GM19463 (cell line): ENCODE data around the gene PARN.
"Not testable (repeated sequence)": the region's sequence is repeated elsewhere in the genome, so short reads cannot be mapped to it uniquely, and the experiment has no call there.

ENCODE experiments used
- ATAC-seq: cut with Tn5 transposase; IDR thresholded peaks from one replicate; pipeline ENCODE4 v1.9.1; 2021; ENCODE audit warnings: mild to moderate bottlenecking, moderate library complexity; ENCODE audit not compliant: unreplicated experiment

Gene PARN, protein sequence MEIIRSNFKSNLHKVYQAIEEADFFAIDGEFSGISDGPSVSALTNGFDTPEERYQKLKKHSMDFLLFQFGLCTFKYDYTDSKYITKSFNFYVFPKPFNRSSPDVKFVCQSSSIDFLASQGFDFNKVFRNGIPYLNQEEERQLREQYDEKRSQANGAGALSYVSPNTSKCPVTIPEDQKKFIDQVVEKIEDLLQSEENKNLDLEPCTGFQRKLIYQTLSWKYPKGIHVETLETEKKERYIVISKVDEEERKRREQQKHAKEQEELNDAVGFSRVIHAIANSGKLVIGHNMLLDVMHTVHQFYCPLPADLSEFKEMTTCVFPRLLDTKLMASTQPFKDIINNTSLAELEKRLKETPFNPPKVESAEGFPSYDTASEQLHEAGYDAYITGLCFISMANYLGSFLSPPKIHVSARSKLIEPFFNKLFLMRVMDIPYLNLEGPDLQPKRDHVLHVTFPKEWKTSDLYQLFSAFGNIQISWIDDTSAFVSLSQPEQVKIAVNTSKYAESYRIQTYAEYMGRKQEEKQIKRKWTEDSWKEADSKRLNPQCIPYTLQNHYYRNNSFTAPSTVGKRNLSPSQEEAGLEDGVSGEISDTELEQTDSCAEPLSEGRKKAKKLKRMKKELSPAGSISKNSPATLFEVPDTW

DNA sequence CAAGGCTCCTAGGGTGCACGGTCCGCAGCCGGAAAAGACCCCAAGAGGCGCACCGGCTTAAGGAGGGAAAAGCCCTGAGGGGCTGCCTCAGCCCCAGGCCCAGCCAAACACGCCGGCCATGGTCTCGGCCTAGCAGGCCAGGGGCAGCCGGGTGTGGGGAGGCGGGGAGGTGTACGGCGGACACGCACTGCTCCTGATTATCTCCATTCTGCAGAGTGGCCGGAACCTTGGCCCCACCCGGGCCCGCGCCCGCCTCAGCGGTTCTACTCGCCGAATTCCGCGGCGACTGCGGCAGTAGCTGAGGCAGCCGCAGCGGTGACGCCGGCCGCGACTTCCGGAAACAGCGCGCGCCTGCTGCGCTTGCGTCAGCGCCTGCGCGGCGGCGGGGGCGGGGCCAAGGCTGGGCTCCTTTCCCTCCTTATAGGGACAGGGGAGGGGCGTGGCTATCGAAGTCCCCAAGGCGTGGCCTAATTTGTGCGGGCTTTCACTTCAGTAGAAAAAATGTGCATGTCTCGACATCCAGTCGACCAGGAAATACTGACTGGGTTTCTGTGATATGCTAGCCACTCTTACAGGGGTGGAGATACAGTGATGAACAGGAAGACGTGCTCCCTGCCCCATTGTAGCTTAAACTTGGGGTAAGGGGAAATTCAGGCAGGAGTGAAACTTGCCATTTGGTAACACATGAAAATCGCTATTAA is at the start of gene PARN:
Gene PARN, minus strand, starts transcription at position 342 of the 701 bp plus-strand sequence. Its CDS starts 135 bp downstream, at position 207.
- peak; percentile 52 for ATAC-seq

DNA sequence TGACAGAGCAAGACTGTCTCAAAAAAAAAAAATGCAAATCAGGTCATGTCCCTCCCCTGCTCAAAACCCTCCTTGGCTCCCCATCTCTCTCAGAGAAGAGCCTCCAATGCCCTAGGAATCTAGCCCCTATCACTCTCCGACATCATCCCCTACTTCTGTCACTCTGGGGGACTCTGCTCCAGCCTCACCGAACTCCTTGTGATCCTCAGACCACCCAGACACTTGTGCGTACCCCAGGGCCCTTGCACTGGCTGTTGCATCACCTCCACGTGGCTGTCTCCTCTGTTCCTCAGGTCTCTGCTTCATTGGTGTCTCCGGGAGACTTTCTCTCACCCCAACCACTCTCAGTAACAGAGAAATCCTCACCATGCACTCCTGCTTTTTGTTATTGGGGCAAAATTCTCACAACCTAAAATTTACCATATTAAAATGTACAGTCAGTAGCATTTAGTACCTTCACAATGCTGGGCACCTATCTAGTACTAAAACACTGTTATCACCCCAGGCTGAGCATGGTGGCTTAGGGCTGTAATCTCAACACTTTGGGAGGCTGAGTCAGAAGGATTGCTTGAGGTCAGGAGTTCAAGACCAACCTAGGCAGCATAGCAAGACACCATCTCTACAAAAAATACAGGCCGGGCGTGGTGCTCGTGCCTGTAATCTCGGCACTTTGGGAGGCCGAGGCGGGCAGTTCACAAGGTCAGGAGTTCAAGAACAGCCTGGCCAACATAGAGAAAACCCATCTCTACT is 48.9 kb upstream of the PARN start:
- no peak for ATAC-seq

DNA sequence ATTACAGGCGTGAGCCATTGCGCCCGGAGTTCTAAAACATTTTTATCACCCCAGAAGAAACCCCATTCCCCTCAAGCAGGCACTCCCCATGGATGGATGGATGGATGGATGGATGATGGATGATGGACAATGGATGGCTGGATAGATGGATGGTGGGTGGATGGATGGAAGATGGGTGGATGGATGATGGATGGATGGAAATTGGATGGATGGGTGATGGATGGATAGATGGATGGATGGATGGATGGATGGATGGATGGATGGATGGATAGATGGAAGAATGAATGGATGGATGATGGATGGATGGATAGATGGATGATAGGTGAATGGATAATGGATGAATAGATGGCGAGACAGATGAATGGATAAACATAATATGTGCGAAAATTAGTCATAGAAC is 47.6 kb upstream of the PARN start:
- no peak for ATAC-seq

DNA sequence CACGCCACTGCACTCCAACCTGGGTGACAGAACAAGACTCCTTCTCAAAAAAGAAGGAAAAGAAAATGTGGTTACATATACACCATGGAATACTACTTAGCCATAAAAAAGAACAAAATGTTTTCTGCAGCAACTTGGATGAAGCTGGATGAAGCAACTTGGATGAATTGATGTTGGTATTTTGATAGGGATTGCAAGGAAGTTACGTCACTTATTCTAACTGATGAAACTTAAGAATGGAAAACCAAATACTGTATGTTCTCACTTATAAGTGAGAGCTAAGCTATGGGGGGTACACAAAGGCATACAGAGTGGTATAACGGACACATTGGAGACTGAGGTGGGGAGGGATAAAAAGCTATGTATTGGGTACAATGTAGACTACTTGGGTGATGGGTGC is 46.6 kb upstream of the PARN start:
- no peak for ATAC-seq

DNA sequence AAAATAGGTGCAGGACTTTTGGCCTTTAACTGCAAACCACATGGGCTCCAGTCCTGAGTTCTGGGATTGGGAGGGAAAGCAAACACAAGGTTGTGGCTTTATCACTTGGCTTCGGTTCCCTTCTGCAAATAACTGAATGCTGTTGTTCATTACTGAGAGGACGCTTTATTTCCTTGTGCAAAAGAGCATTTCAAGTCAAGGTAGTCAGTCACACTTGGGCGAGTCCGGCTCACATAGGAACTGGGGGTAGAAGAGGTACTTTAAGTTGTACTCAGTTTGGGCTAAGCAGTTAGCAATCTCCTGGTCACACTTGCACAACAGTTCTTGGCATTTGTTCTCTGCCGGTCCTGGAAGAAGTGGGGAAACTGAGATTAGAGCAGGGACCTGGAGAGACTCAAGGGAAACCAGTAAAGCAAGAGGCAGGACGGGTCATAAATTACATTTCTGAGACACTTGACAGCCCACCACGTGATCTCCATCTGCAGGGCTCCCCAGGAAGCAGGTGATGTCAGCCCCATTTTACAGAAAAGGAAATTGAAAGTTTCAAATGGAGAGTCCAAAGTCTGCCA is 42.4 kb upstream of the PARN start:
- peak; percentile 79 for ATAC-seq

DNA sequence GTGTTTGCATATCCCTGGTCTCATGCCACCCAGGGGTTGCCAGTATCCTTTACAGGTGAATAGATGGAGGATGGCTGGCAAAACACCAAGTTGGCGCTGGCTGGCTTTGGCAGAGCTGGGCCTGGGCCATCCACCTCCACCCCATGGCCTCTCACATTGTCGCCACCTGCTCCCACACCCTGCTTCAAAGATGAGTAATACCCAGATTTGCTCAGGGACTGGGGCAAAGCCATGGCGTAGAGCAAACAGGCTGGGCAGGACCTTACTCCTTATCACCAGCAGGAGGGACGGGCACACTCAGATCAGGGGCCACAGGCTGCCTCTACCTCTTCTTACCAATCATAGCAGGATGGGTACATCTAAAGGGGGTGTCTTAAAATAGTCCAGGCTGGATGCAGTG is 39.7 kb upstream of the PARN start:
- no peak for ATAC-seq

DNA sequence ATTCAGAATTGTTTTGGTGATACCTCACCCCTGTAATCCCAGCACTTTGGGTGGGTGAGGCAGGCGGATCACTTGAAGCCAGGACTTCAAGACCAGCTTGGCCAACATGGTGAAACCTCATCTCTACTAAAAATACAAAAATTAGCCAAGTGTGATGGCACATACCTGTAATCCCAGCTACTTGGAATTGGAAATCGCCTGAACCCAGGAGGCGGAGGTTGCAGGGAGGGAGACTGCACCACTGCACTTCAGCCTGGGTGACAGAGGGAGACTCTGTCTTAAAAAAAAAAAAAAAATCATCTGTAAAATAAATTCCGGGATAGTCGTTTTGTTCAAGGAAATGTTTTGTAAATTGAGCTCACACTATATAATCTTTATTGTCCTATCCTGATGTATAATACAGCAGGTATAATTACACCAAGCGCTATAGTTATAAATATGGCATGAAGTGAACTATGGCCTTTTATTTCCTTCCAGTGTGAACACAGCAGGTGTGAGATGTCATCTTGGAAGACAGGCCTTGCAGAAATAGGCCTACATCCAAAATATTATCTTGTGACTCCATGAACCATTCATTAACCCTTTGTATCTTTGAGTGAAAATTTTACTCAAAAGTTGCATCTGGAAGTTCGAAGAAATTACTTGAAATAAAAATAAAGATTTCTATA is 38.6 kb upstream of the PARN start:
- ATAC-seq = no peak

DNA sequence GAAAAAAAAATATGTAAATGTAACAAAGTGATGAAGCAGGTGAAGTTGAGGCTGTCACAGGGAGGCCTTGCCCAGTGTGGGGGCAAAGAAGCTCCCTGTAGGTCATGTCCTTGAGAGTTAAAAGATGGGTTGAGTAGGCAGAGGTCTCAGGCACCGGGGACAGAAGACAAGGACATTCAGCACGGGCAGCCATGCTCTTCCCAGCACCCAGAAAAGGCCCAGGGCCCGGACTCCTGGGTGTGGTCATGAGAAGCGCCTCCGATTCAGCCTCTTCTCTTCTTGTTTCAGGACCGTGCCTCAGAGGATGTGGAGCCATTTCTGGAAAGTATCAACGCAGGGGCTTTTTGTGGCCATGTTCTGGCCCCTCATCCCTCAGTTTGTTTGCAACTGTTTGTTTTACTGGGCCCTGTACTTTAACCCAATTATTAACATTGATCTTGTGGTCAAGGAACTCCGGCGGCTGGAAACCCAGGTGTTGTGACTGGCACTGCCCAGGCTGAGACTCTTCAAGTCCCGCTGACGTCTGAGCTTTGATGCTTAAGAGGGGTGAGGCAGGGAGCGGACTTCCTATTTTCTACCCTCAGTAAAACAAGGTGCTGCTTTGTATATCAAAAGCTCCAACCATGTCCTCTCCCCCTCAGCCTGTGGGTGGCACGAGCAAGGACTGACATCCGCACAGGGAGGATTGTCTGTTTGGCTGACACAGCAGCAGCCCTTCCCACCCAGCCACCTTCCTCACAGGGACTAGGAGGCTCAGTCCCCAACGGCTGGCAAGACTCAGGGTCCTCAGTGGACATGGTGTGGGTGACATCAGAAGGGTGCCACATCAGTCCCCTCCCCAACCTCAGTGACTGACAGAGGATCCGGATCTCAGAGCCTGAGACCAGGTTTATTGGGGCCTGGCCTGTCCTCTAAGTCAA is 37.5 kb upstream of the PARN start:
- no peak for ATAC-seq

DNA sequence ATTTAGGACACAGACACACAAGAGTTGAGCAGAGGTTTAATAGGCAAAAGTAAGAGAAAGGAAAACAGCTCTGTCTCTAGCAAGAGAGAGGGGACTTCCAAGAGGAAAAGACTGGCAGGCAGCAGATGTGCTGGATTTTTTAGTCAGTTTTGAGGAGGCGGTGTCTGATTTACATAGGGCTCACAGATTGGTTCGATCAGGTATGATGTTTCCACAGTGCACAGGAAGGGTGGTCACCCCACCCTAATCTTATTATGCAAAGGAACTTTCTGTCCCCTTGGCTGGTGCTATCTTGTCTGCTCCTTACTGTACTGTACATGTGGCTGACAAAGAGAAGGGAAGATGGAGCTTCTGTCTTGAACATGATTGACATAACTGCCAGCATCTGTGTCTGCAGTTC is 28.0 kb upstream of the PARN start:
- ATAC-seq = peak; percentile 87

DNA sequence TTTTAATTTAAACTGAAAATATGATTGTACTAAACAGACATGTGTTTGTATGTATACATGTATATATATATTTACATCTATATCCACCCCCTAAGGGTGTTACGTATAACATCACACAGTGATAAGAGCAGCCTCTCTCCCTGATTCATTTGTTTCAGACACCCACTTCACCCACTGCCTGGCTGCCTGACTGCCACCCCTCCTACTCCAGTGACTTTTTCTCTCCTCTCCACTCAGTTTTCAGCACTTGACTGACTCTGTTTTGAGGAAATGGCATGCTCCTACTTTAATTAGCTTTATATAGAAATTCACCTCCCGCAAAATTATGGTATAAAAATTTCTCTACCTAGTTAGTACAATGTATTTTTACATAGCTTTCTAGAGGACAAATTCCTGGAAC is 22.7 kb upstream of the PARN start:
- no peak for ATAC-seq

DNA sequence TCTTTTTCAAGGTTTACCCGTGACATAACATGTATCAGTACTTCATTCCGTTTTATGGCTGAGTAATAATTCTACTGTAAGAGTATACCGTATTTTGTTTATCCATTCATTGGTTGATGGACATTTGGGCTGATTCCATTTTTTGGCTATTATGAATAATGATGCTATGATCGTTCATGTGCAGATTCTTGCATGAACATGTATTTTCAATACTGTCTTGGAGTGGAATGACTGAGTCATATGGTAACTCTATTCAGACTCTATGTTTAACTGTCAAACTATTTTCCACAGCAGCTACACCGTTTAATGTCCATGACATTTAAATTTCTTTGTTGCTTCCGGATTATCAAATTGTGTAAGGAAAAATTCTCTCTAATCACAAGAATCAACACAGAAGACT is 20.6 kb upstream of the PARN start:
- ATAC-seq = no peak

DNA sequence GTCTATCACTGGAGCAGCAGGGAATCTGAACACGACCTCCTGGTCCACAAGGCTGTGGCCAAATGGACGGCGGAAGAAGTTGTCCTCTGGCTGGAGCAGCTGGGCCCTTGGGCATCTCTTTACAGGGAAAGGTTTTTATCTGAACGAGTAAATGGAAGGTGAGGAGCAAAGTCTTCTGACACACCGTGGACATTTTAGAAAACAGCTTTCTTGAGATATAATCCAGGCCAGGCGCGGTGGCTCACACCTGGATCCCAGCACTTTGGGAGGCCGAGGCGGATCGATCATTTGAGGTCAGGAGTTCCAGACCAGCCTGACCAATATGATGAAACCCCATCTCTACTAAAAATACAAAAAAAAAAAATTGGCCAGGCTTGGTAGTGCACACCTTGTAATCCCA is 19.8 kb upstream of the PARN start:
- ATAC-seq = no peak

DNA sequence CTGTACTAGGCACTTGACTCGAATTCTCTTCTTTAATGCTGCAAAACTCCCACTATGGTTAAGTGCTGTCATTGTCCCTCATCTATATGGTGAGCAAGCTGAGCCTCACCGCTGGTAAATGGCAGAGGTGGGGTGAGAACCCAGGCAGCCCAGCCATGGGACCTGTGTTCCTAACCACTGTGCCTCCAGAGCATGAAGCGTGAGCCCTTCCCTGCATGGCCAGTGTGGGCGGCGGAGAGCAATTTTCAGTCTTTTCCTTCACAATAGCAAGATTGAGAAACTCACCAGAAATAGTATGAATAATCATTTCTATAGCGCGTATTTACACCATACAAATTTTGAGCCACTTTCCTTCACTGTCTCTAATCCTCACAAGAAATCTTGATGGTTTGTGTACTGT is 11.9 kb upstream of the PARN start:
- no peak for ATAC-seq

DNA sequence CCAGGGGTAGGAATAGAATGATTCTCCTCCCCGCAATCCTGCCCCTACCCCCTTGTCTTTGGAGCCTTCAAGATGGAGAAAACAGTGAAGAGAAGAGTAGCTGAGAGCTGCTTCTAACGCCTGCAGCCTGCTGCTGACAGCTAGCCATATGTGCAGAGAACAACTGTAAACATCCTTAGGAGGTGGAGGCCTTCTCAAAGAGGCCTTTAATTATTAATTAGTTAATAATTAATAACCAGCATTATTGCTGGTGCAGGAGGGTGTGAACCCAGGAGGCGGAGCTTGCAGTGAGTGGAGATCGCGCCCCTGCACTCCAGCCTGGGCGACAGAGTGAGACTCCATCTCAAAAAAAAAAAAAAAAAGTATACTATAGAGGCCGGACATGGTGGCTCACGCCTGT is 11.1 kb upstream of the PARN start:
- ATAC-seq = no peak

DNA sequence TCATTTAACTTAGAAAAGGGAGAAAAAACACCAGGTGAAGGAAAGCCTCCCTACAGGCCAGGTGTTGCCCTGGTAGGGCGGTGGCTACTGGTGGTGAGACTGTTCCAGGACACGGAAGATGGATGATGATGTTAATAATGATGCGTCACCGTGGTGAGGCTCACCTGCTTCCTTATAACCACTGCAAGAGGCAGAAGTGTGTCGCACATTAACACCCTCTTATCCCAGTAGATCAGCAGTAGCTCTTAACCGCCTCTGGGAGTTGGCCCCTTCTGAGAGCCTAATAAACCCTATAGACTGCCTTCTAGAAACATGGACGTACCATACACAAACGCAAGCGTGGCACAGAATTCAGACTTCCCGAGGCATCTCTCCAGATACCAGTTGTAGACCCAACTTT is 10.5 kb upstream of the PARN start:
- ATAC-seq = no peak

DNA sequence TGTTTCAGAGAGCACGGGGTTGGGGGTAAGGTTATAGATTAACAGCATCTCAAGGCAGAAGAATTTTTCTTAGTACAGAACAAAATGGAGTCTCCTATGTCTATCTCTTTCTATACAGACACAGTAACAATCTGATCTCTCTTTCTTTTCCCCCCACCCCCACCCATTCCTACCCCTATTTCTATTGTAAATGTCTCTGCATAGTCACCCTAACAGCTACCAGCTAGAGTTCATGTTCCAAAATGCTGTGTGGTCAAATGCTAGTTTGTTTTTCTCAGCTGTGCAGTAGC is 6.8 kb upstream of the PARN start:
- not testable (repeated sequence) for ATAC-seq

DNA sequence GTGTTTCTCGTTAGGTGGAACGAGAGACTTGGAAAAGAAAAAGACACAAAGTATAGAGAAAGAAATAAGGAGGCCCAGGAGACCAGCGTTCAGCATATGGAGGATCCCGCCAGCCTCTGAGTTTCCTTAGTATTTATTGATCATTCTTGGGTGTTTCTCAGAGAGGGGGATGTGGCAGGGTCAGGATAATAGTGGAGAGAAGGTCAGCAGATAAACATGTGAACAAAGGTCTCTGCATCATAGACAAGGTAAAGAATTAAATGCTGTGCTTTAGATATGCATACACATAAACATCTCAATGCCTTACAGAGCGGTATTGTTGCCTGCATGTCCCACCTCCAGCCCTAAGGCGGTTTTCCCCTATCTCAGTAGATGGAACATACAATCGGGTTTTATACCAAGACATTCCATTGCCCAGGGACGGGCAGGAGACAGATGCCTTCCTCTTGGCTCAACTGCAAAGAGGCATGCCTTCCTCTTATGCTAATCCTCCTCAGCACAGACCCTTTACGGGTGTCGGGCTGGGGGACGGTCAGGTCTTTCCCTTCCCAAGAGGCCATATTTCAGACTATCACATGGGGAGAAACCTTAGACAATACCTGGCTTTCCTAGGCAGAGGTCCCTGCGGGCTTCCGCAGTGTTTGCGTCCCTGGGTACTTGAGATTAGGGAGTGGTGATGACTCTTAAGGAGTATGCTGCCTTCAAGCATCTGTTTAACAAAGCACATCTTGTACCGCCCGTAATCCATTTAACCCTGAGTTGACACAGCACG is 6.3 kb upstream of the PARN start:
- ATAC-seq = not testable (repeated sequence)

DNA sequence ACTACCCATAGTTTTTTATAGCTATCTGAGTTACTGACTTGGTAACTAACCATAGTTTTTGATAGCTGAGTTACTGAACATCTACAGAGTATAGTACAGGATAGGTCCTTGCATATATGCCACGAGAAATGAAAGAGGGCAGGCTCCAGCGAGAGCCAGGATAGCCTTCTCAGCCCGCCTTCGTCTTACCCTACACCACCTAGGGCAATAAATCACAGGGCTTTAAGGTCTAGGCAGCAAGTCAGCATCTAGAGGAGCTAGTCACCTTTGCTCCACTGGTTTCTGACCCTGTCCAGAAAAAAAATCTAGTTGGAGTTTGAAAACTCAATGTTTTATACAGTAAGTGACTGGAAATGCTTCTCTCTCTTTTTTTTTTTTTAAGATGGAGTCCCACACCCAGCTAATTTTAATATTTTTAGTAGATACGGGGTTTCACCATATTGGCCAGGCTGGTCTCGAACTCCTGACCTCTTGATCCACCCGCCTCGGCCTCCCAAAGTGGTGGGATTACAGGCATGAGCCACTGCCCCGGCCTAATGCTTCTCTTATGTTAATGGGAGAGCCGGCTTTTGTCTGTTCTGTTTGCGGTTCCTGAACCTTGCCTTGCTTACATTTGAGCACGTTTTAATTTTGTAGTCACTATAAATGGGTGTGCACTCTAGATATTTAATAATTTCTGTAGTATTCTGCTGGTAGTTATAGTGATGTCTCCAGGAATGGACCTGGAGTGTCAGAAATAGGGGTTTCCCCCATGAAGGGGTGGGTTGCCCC is 5.5 kb upstream of the PARN start:
- ATAC-seq = no peak
